Thyroid gland (tissue), 4 donors: ENCODE data around the gene CA10. TPM values are rescaled to one million over a fixed set of nuclear protein-coding genes. Genes with fewer than 3 reads are reported as not detected.

Experiments used
- DNase-seq, 2 donors: peaks; one replicate each; pipeline ENCODE4 v3.0.0-alpha.2; 2019
- H3K27ac ChIP-seq, 3 donors: fragments of 200-600 bp; sonication (generic); 1 replicate in 2 of 3; 2 replicates in 1 of 3; pipeline ENCODE4 v1.5.1; 2016 to 2019; ENCODE audit warnings: mild to moderate bottlenecking in 1 of 3, moderate library complexity in 1 of 3
- H3K27me3 ChIP-seq: fragments of 200-600 bp; sonication (generic); one replicate; pipeline ENCODE4 v1.5.1; 2019
- H3K36me3 ChIP-seq, 2 donors: fragments of 200-600 bp; sonication (generic); one replicate each; pipeline ENCODE4 v1.5.1; 2016 to 2019
- H3K4me1 ChIP-seq, 2 donors: fragments of 200-600 bp; sonication (generic); one replicate each; pipeline ENCODE4 v1.5.1; 2017 to 2019
- H3K4me3 ChIP-seq, 3 donors: fragments of 200-600 bp; sonication (generic); replicated peaks in 1 of 3; 1 replicate in 2 of 3; 2 replicates in 1 of 3; pipeline ENCODE4 v1.5.1; 2016; ENCODE audit warnings: mild to moderate bottlenecking in 1 of 3
- H3K9me3 ChIP-seq: fragments of 200-600 bp; sonication (generic); one replicate; pipeline ENCODE4 v1.5.1; 2017
- CTCF ChIP-seq, 6 experiments: fragments of 200-600 bp in 3 of 6; fragments of 450-650 bp in 3 of 6; sonication (generic) in 3 of 6; IDR thresholded peaks; one replicate each; pipeline ENCODE4 v1.5.1; 2016 to 2019; ENCODE audit warnings: antibody characterized with exemption in 6 of 6, mild to moderate bottlenecking in 2 of 6, inconsistent platforms in 1 of 6, moderate library complexity in 1 of 6
- POLR2A ChIP-seq, 2 donors: fragments of 450-650 bp; IDR thresholded peaks; one replicate each; pipeline ENCODE4 v1.6.1; 2017; ENCODE audit warnings: antibody characterized with exemption in 2 of 2, mild to moderate bottlenecking in 2 of 2, moderate library complexity in 1 of 2
- WGBS, 2 donors: methylation state at CpG; one replicate each; pipeline ENCODE4 v1.1.5; 2017; 5-methylcytosine and 5-hydroxymethylcytosine counted together
- intact Hi-C: fragments of 100-400 bp; cut with DNase I; formaldehyde crosslinking; loops from one replicate; pipeline ENCODE4 v1.15.1; 2023
- total RNA-seq, 4 donors: library from RNA; depleted of rRNA; stranded (reverse); fragments of >200 nt; gene quantifications; one replicate each; pipeline ENCODE4 v1.2.3, GENCODE V29; 2016

CA10 gene
- total RNA-seq, 4 donors from 2014 or later: not detected

- H3K27me3 ChIP-seq: no peaks in the 10 kb centered on the region
- no peak for DNase-seq
- no peak overlapping the region for H3K4me3 ChIP-seq
- no peaks in the 10 kb centered on the region for H3K9me3 ChIP-seq
- no peaks in the 10 kb centered on the region for H3K36me3 ChIP-seq
- no peak for TF ChIP-seq POLR2A (IDR thresholded peaks at IDR 0.05)
- no peak for TF ChIP-seq CTCF (IDR thresholded peaks at IDR 0.05)
- H3K4me1 ChIP-seq: no peaks in the 10 kb centered on the region
- H3K27ac ChIP-seq: no peak overlapping the region
- intact Hi-C loops: no loop called here
Observed at GRCh38 chr17:52147872-52148271, 10.6 kb downstream of the CA10 start.

- WGBS, 2 donors: 83 to 91% methylated on average over 1 of the region's 1 CpG
- Histone ChIP-seq H3K9me3 (no peaks in the 10 kb centered on the region), H3K4me3 (no peak overlapping the region), H3K27me3 (no peaks in the 10 kb centered on the region), H3K4me1 (no peaks in the 10 kb centered on the region), H3K27ac (no peak overlapping the region), H3K36me3 (no peaks in the 10 kb centered on the region)
- intact Hi-C loops: no loop called here
- TF ChIP-seq POLR2A (IDR thresholded peaks at IDR 0.05): no peak
- DNase-seq: no peak
Observed at GRCh38 chr17:52147431-52147830, 11.1 kb downstream of the CA10 start.

- Histone ChIP-seq H3K4me1 (no peaks in the 10 kb centered on the region), H3K36me3 (no peaks in the 10 kb centered on the region), H3K9me3 (no peaks in the 10 kb centered on the region), H3K27ac (no peak overlapping the region), H3K27me3 (no peaks in the 10 kb centered on the region), H3K4me3 (no peak overlapping the region)
- no peak for DNase-seq
- intact Hi-C loops: no loop called here
- no peak for TF ChIP-seq CTCF (IDR thresholded peaks at IDR 0.05)
- TF ChIP-seq POLR2A (IDR thresholded peaks at IDR 0.05): no peak
Observed at GRCh38 chr17:52145476-52145875, 13.0 kb downstream of the CA10 start.

GRCh38 chr17:52143542-52143941 is 15.0 kb downstream of the CA10 start:
- Histone ChIP-seq H3K36me3 (no peaks in the 10 kb centered on the region), H3K9me3 (no peaks in the 10 kb centered on the region), H3K4me3 (no peak overlapping the region), H3K27ac (no peak overlapping the region), H3K27me3 (no peaks in the 10 kb centered on the region), H3K4me1 (no peaks in the 10 kb centered on the region)
- WGBS, 2 donors: 30 to 37% methylated on average over 1 of the region's 1 CpG
- no peak for TF ChIP-seq POLR2A (IDR thresholded peaks at IDR 0.05)
- no peak for TF ChIP-seq CTCF (IDR thresholded peaks at IDR 0.05)
- intact Hi-C loops: no loop called here
- DNase-seq: no peak

- intact Hi-C loops: no loop called here
- DNase-seq: no peak
- H3K9me3 ChIP-seq: no peaks in the 10 kb centered on the region
- H3K27ac ChIP-seq: no peak overlapping the region
- TF ChIP-seq POLR2A (IDR thresholded peaks at IDR 0.05) (no peak), CTCF (IDR thresholded peaks at IDR 0.05) (no peak)
- H3K36me3 ChIP-seq: no peaks in the 10 kb centered on the region
- H3K27me3 ChIP-seq: no peaks in the 10 kb centered on the region
- 72 to 80% methylated on average over 3 of the region's 3 CpGs for WGBS, 2 donors
- no peak overlapping the region for H3K4me3 ChIP-seq
- H3K4me1 ChIP-seq: no peaks in the 10 kb centered on the region
Observed at GRCh38 chr17:52140601-52141000, 17.9 kb downstream of the CA10 start.

- no peak overlapping the region for H3K27ac ChIP-seq
- H3K36me3 ChIP-seq: no peaks in the 10 kb centered on the region
- 92 to 94% methylated on average over 4 of the region's 4 CpGs for WGBS, 2 donors
- intact Hi-C loops: no loop called here
- DNase-seq: no peak
- no peak overlapping the region for H3K4me3 ChIP-seq
- H3K9me3 ChIP-seq: no peaks in the 10 kb centered on the region
- H3K4me1 ChIP-seq: no peaks in the 10 kb centered on the region
- H3K27me3 ChIP-seq: no peaks in the 10 kb centered on the region
- no peak for TF ChIP-seq POLR2A (IDR thresholded peaks at IDR 0.05)
- TF ChIP-seq CTCF (IDR thresholded peaks at IDR 0.05): no peak
Observed at GRCh38 chr17:52138752-52139151, 19.8 kb downstream of the CA10 start.
